ENCODE results near the gene KRTAP3-2. TPM values are rescaled to one million over a fixed set of nuclear protein-coding genes. Genes with fewer than 3 reads are reported as not detected.

The KRTAP3-2 gene
- total RNA-seq, 1 donor from 2014 or later: not detected

GRCh38 chr17:40978575-40979151 is 21.0 kb downstream of the KRTAP3-2 start:
- ATAC-seq (peak; percentile 47 to 62), DNase-seq (no peak)
- intact Hi-C loops (cut with DNase I): no loop called here
- Histone ChIP-seq H3K27me3 (ENCODE audit: low read depth) (peaks cover 7% of the 10 kb centered on the region), H3K27ac (no peak overlapping the region), H3K4me1 (no peaks in the 10 kb centered on the region), H3K36me3 (no peaks in the 10 kb centered on the region), H3K9me3 (no peaks in the 10 kb centered on the region), H3K4me3 (no peak overlapping the region)
- no peak for TF ChIP-seq CTCF (IDR thresholded peaks at IDR 0.05)

DNA sequence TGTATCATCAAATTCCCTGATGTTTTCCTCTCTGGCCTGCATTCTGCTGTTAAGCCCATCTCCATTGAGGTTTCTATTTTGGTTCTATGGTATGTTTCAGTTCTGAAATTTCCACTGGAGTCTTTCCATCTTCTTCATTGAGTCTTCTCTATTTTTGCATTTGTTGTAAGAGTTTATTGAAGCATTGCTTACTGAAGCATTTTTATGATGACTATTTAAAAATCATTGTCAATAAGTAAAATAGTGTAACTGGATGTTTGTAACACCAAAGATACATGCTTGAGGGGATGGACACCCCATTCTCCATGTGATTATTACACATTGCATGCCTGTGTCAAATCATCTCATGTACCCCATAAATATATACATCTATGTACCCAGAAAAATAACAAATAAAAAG is 24.2 kb downstream of the KRTAP3-2 start:
- Histone ChIP-seq H3K36me3 (no peaks in the 10 kb centered on the region), H3K4me3 (no peak overlapping the region), H3K9me3 (no peaks in the 10 kb centered on the region), H3K27me3 (ENCODE audit: low read depth) (peaks cover 7% of the 10 kb centered on the region), H3K4me1 (no peaks in the 10 kb centered on the region), H3K27ac (no peak overlapping the region)
- DNase-seq (no peak), ATAC-seq (no peak)
- TF ChIP-seq CTCF (IDR thresholded peaks at IDR 0.05): no peak
- intact Hi-C loops (cut with DNase I): no loop called here

GRCh38 chr17:40974366-40974765 is 25.3 kb downstream of the KRTAP3-2 start:
- Histone ChIP-seq H3K4me1 (no peaks in the 10 kb centered on the region), H3K9me3 (no peaks in the 10 kb centered on the region), H3K36me3 (no peaks in the 10 kb centered on the region), H3K4me3 (no peak overlapping the region), H3K27ac (no peak overlapping the region), H3K27me3 (ENCODE audit: low read depth) (peaks cover 7% of the 10 kb centered on the region)
- DNase-seq (no peak), ATAC-seq (no peak)
- intact Hi-C loops (cut with DNase I): no loop called here
- TF ChIP-seq CTCF (IDR thresholded peaks at IDR 0.05): no peak

DNA sequence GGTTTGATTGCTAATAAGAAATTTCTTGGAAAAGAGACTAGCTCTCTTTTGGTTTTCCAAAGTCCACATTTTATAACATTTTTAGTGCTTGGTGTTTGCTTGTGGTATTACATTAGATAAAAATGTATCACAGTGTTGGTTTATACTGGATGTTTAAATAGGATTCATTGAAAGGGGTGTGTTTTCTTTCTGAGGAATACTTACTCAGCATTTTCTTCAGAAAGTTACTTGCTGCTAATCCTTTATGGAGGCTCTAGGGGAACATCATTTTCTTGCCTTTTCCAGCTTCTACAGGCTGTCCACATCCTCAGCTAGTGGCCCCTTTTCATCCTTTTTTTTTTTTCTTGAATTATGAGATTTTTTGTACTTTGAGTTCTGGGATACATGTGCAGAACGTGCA is 32.1 kb downstream of the KRTAP3-2 start:
- H3K36me3 ChIP-seq: no peaks in the 10 kb centered on the region
- TF ChIP-seq CTCF (IDR thresholded peaks at IDR 0.05): no peak
- no peak overlapping the region for H3K27ac ChIP-seq
- no peaks in the 10 kb centered on the region for H3K27me3 ChIP-seq (ENCODE audit: low read depth)
- intact Hi-C loops (cut with DNase I): no loop called here
- ATAC-seq (no peak), DNase-seq (no peak)
- H3K9me3 ChIP-seq: no peaks in the 10 kb centered on the region
- H3K4me3 ChIP-seq: no peak overlapping the region
- H3K4me1 ChIP-seq: no peaks in the 10 kb centered on the region

- no peak for DNase-seq
- H3K27me3 ChIP-seq (ENCODE audit: low read depth): no peaks in the 10 kb centered on the region
These were observed 32.9 kb downstream of the KRTAP3-2 start, which contains the start of gene KRT39 for GRCh38 chr17:40966848-40967247. Gene KRT39 (minus strand): TSS chr17:40966948. CDS start chr17:40966856, 92 bp downstream.

More at GRCh38 chr17:40966848-40967247, 32.9 kb downstream of the KRTAP3-2 start, which contains the start of gene KRT39:
- Histone ChIP-seq H3K27ac (no peak within 1 kb of the TSS), H3K36me3 (no peaks in the 10 kb centered on the region), H3K4me3 (no peak within 1 kb of the TSS), H3K9me3 (no peaks in the 10 kb centered on the region), H3K4me1 (no peaks in the 10 kb centered on the region)
- intact Hi-C loops (cut with DNase I): no loop called here
- no peak for TF ChIP-seq CTCF (IDR thresholded peaks at IDR 0.05)
- no peak for ATAC-seq

Data from lower lobe of right lung (tissue), 2 donors.